GM18526 (cell line): Measurements from ENCODE around the gene SMG6.

Experiments
- POLR2A ChIP-seq: IDR thresholded peaks from 3 replicates; pipeline ENCODE4 v1.6.1; 2011; ENCODE audit not compliant: insufficient read length; ENCODE audit errors: extremely low read depth

Gene SMG6

GRCh38 chr17:2034157-2034556 lies 269.4 kb downstream of the SMG6 start:
- TF ChIP-seq POLR2A, result no peak

- TF ChIP-seq POLR2A, result no peak
Measured at GRCh38 chr17:2033153-2033552, 270.4 kb downstream of the SMG6 start.

- TF ChIP-seq POLR2A, result no peak
Measured at GRCh38 chr17:2030779-2031163, 272.8 kb downstream of the SMG6 start.

- TF ChIP-seq POLR2A, result peak; percentile 66
Measured at GRCh38 chr17:2029911-2030778, 273.4 kb downstream of the SMG6 start, which contains the start of gene DPH1. Gene DPH1, plus strand, starts transcription at chr17:2030153. Its CDS starts 17 bp downstream, at chr17:2030170.

- TF ChIP-seq POLR2A, result no peak
Measured at GRCh38 chr17:2028737-2029136, 274.8 kb downstream of the SMG6 start.

GRCh38 chr17:2028234-2028614 lies 275.4 kb downstream of the SMG6 start:
- no peak for TF ChIP-seq POLR2A

GRCh38 chr17:2027528-2028233 lies 275.9 kb downstream of the SMG6 start:
- no peak for TF ChIP-seq POLR2A

GRCh38 chr17:2025622-2026309 lies 277.8 kb downstream of the SMG6 start:
- no peak for TF ChIP-seq POLR2A

- TF ChIP-seq POLR2A, result no peak
Measured at GRCh38 chr17:2025220-2025621, 278.4 kb downstream of the SMG6 start, which contains the start of gene RTN4RL1. Gene RTN4RL1, minus strand, starts transcription at chr17:2025334. Its CDS starts 469 bp downstream, at chr17:2024865.

- no peak for TF ChIP-seq POLR2A
Measured at GRCh38 chr17:2024572-2025219, 278.9 kb downstream of the SMG6 start.

GRCh38 chr17:2023692-2024571 lies 279.7 kb downstream of the SMG6 start:
- TF ChIP-seq POLR2A, result no peak

- no peak for TF ChIP-seq POLR2A
Measured at GRCh38 chr17:2023256-2023655, 280.3 kb downstream of the SMG6 start.

- TF ChIP-seq POLR2A, result no peak
Measured at GRCh38 chr17:2022647-2023240, 280.8 kb downstream of the SMG6 start.

- TF ChIP-seq POLR2A, result no peak
Measured at GRCh38 chr17:2020721-2021120, 282.9 kb downstream of the SMG6 start.
